ENCODE data around the gene ACSM4.

GRCh38 chr12:7339675-7340074, 35.8 kb downstream of the ACSM4 start:
- TF ChIP-seq EZH2phosphoT487 (IDR thresholded peaks at IDR 0.05; ENCODE audit: borderline replicate concordance, low read length) (no peak), CTCF (conservative IDR thresholded peaks at IDR 0.05; ENCODE audit: low read depth, low read length) (no peak)
